ENCODE results near the gene TEX12.

The TEX12 gene

DNA sequence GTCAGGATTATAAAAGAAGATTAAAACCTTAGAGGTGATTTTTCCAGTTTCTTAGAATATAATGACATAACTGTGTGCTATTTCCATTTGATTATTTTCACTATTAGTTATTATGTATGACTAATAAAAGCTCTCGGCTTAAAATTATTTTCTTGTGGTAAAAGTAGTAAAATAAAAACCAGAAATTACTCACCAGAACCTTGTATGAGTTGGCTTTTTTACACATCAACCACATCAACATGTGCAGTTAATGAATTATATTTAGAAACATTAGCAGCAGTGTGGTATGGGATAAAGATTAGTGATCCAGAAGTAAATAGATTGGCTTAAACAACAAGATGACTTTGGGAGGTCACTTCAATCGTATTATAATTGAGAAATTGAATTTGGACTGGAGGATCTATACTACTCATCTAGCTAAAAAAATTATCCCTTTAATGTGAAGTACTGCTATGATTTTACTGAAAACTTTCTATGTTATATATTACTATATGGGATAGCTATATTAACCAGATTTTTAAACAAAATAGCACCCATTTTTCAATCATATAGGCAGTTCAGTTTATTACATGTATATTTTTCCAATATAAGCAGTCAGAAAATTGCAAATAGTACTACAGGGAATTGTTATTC lies 5.3 kb downstream of the TEX12 start:
- no peaks in the 10 kb centered on the region for H3K27me3 Mint-ChIP-seq (ENCODE audit: low read depth)
- no peaks in the 10 kb centered on the region for H3K36me3 Mint-ChIP-seq (ENCODE audit: low read depth)
- H3K4me3 Mint-ChIP-seq = no peak overlapping the region
- no peak for TF ChIP-seq CTCF (IDR thresholded peaks at IDR 0.05; ENCODE audit: unreplicated experiment in 3 of 3)
- peaks cover 24% of the 10 kb centered on the region for H3K4me1 Mint-ChIP-seq
- no peak overlapping the region for H3K27ac Mint-ChIP-seq
- no peaks in the 10 kb centered on the region for H3K9me3 Mint-ChIP-seq

DNA sequence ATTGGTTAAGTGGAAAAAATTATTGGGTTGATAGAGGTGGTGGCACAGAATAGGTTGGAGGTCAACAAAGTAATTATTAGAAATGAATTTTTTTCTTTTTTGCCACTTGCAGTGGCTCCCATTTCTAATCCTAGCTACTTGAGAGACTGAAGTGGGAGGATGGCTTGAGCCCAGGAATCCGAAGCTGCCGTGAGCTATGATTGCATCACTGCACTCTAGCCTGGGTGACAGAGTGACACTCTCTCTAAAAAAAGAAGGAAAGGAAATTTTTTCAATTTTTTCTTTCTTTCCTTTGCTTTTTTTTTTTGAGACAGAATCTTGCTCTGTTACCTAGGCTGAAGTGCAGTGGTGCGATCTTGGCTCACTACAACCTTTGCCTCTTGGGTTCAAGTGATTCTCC lies 6.0 kb downstream of the TEX12 start:
- Mint-ChIP-seq H3K27me3 (ENCODE audit: low read depth) (no peaks in the 10 kb centered on the region), H3K4me3 (peak overlapping the region in 1 of 3 experiments; percentile 2), H3K9me3 (no peaks in the 10 kb centered on the region), H3K27ac (no peak overlapping the region), H3K36me3 (ENCODE audit: low read depth) (no peaks in the 10 kb centered on the region), H3K4me1 (peaks cover 24% of the 10 kb centered on the region)
- no peak for TF ChIP-seq CTCF (IDR thresholded peaks at IDR 0.05; ENCODE audit: unreplicated experiment in 3 of 3)

DNA sequence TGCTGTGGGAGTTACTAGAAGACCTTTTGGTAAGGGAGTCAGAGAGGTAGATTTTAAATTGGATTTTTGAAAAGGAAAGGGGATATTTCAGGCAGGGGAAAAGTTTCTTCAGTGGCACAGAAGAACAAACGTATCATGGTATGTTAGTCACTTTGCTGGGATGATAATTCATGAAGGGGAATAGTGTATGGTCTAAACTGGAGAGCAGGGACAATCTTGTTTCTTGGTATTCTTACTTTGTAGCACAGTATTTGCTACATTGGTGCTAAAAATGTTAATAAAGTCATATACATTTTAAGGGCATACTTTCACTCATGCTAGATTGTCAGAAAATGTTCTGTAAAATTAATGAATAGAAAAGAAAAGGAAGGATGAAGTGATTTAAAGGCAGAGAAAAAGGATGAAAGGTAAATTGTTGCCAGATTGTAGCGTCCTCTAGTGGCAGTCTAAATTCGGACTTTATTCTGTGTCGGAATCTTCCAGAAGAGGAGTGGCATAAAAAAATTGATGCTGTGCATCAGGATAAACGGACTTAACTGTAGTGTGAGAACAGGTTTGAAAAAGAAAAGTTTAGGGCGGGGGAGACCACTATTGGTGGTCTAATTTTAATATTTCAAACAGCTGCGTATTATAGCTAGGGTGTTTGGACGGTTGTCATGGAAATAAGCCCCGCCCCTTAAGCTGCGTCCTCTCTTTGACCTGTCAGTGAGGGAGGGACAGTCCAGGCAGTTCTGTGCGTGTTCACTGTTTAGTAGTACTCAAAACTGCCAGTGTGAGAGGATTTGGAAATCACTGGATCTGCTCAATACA lies 7.8 kb downstream of the TEX12 start, which contains the start of gene BCO2:
BCO2 (plus strand) TSS at position 724 of the 810 bp plus-strand sequence. CDS start 90 bp downstream, outside the sequence.
- peaks cover 24% of the 10 kb centered on the region for H3K4me1 Mint-ChIP-seq
- H3K27ac Mint-ChIP-seq = peak within 1 kb of the TSS; percentile 54 to 93 (median 67)
- H3K36me3 Mint-ChIP-seq (ENCODE audit: low read depth) = no peaks in the 10 kb centered on the region
- peak within 1 kb of the TSS; percentile 75 to 83 (median 77) for H3K4me3 Mint-ChIP-seq
- TF ChIP-seq CTCF (IDR thresholded peaks at IDR 0.05; ENCODE audit: unreplicated experiment in 3 of 3) = peak; percentile 68 to 80 (median 76)
- no peaks in the 10 kb centered on the region for H3K9me3 Mint-ChIP-seq
- H3K27me3 Mint-ChIP-seq (ENCODE audit: low read depth) = no peaks in the 10 kb centered on the region

GRCh38 chr11:112175599-112175952 lies 8.4 kb downstream of the TEX12 start:
- H3K4me1 Mint-ChIP-seq = peaks cover 24% of the 10 kb centered on the region
- no peaks in the 10 kb centered on the region for H3K36me3 Mint-ChIP-seq (ENCODE audit: low read depth)
- H3K4me3 Mint-ChIP-seq = peak overlapping the region; percentile 75 to 83 (median 77)
- no peaks in the 10 kb centered on the region for H3K9me3 Mint-ChIP-seq
- no peaks in the 10 kb centered on the region for H3K27me3 Mint-ChIP-seq (ENCODE audit: low read depth)
- no peak for TF ChIP-seq CTCF (IDR thresholded peaks at IDR 0.05; ENCODE audit: unreplicated experiment in 3 of 3)
- H3K27ac Mint-ChIP-seq = peak overlapping the region; percentile 54 to 93 (median 67)

GRCh38 chr11:112176077-112176476 lies 8.9 kb downstream of the TEX12 start:
- TF ChIP-seq CTCF (IDR thresholded peaks at IDR 0.05; ENCODE audit: unreplicated experiment in 3 of 3) = no peak
- Mint-ChIP-seq H3K9me3 (peaks cover 2% of the 10 kb centered on the region), H3K27me3 (ENCODE audit: low read depth) (no peaks in the 10 kb centered on the region), H3K27ac (peak overlapping the region in 2 of 3 experiments; percentile 54 to 67), H3K36me3 (ENCODE audit: low read depth) (no peaks in the 10 kb centered on the region), H3K4me3 (peak overlapping the region in 2 of 3 experiments; percentile 77 to 83), H3K4me1 (peaks cover 24% of the 10 kb centered on the region)
